Neural crest cell (in vitro differentiated cells): ENCODE measurements around the gene NDUFB2. TPM values are rescaled to one million over a fixed set of nuclear protein-coding genes. Genes with fewer than 3 reads are reported as not detected.
A peak's percentile ranks its signal among the peaks of the same experiment; 100 is the strongest.

ENCODE experiments used
- DNase-seq: peaks from one replicate; pipeline ENCODE4 v3.0.0; 2021; ENCODE audit warnings: low read depth, mixed read lengths, low spot score
- H3K27ac Mint-ChIP-seq: one replicate; pipeline ENCODE4 v1.8.0; 2021; ENCODE audit warnings: mild to moderate bottlenecking, mixed read lengths; ENCODE audit not compliant: unreplicated experiment
- H3K27me3 Mint-ChIP-seq: 2 replicates; pipeline ENCODE4 v1.8.0; 2021; ENCODE audit warnings: low read depth, mild to moderate bottlenecking, mixed read lengths
- H3K36me3 Mint-ChIP-seq: 2 replicates; pipeline ENCODE4 v1.8.0; 2021; ENCODE audit warnings: low read depth, mild to moderate bottlenecking, mixed read lengths
- H3K4me1 Mint-ChIP-seq: 2 replicates; pipeline ENCODE4 v1.8.0; 2021; ENCODE audit warnings: mixed read lengths
- H3K4me3 Mint-ChIP-seq: one replicate; pipeline ENCODE4 v1.8.0; 2021; ENCODE audit warnings: mild to moderate bottlenecking, mixed read lengths
- H3K9me3 Mint-ChIP-seq: 2 replicates; pipeline ENCODE4 v1.8.0; 2021; ENCODE audit warnings: mixed read lengths
- total RNA-seq: library from RNA; stranded (reverse); gene quantifications from 2 replicates; pipeline ENCODE4 v1.2.1, GENCODE V29; 2021
- TF ChIP-seq, protein P1 (sequence below): fragments of 200-600 bp; sonication (generic); conservative IDR thresholded peaks from 2 replicates; pipeline ENCODE4 v1.5.0; 2021; ENCODE audit warnings: antibody characterized with exemption, mild to moderate bottlenecking

Gene NDUFB2
- total RNA-seq, 1 donor from 2014 or later = 195 TPM

- Mint-ChIP-seq H3K9me3 (no peaks in the 10 kb centered on the region), H3K4me1 (peaks cover 19% of the 10 kb centered on the region), H3K27ac (no peak overlapping the region), H3K4me3 (no peak overlapping the region), H3K36me3 (peaks cover 14% of the 10 kb centered on the region), H3K27me3 (no peaks in the 10 kb centered on the region)
- TF ChIP-seq, protein P1, sequence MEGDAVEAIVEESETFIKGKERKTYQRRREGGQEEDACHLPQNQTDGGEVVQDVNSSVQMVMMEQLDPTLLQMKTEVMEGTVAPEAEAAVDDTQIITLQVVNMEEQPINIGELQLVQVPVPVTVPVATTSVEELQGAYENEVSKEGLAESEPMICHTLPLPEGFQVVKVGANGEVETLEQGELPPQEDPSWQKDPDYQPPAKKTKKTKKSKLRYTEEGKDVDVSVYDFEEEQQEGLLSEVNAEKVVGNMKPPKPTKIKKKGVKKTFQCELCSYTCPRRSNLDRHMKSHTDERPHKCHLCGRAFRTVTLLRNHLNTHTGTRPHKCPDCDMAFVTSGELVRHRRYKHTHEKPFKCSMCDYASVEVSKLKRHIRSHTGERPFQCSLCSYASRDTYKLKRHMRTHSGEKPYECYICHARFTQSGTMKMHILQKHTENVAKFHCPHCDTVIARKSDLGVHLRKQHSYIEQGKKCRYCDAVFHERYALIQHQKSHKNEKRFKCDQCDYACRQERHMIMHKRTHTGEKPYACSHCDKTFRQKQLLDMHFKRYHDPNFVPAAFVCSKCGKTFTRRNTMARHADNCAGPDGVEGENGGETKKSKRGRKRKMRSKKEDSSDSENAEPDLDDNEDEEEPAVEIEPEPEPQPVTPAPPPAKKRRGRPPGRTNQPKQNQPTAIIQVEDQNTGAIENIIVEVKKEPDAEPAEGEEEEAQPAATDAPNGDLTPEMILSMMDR = no peak
- no peak for DNase-seq
These were observed 56.0 kb downstream of the NDUFB2 start for GRCh38 chr7:140752533-140752932.

- Mint-ChIP-seq H3K27me3 (no peaks in the 10 kb centered on the region), H3K9me3 (no peaks in the 10 kb centered on the region), H3K4me1 (peaks cover 19% of the 10 kb centered on the region), H3K36me3 (peaks cover 19% of the 10 kb centered on the region), H3K27ac (peak overlapping the region; percentile 51), H3K4me3 (peak overlapping the region; percentile 4)
- no peak for DNase-seq
- TF ChIP-seq, protein P1 = no peak
These were observed 58.0 kb downstream of the NDUFB2 start for GRCh38 chr7:140754506-140754905.

Other genes starting within 250 kb of the NDUFB2 start
- gene MKRN1, start 217.2 kb upstream of the NDUFB2 start, total RNA-seq = 69.3 and 81.2 TPM in 2 replicates
- gene DENND2A, start 55.9 kb upstream of the NDUFB2 start, total RNA-seq = 29.8 and 33.7 TPM in 2 replicates
- 14.2 and 14.9 TPM in 2 replicates for gene ADCK2, start 23.8 kb upstream of the NDUFB2 start, total RNA-seq
- 27.7 and 35.6 TPM in 2 replicates for gene BRAF, start 228.2 kb downstream of the NDUFB2 start, total RNA-seq